Activated gamma-delta T cell (primary cell): ENCODE data around the gene FADS1.
A peak's percentile ranks its signal among the peaks of the same experiment; 100 is the strongest.

Experiments
- DNase-seq: peaks from one replicate; lab custom pipeline; 2025; lab: John Stamatoyannopoulos, UW
- total RNA-seq, 2 donors: gene quantifications; one replicate each; lab custom pipeline; 2026; lab: John Stamatoyannopoulos, UW

Gene FADS1
- 15.4 to 24.1 reads per million in 2 donors for total RNA-seq

GRCh38 chr11:61816736-61817455 lies at the start of gene FADS1:
Gene FADS1, minus strand, starts transcription at chr11:61817003. Its CDS starts 74 bp downstream, at chr11:61816929.
- peak; percentile 80 for DNase-seq

GRCh38 chr11:61866231-61866957 lies 49.6 kb upstream of the FADS1 start:
- no peak for DNase-seq

- no peak for DNase-seq
These were observed 48.3 kb upstream of the FADS1 start for GRCh38 chr11:61864814-61865775.

- DNase-seq, result no peak
These were observed 46.8 kb upstream of the FADS1 start for GRCh38 chr11:61863548-61864081.

GRCh38 chr11:61862714-61863547 lies 46.1 kb upstream of the FADS1 start:
- DNase-seq, result no peak

GRCh38 chr11:61861634-61862033 lies 44.8 kb upstream of the FADS1 start:
- DNase-seq, result no peak

GRCh38 chr11:61860054-61860903 lies 43.5 kb upstream of the FADS1 start:
- no peak for DNase-seq

GRCh38 chr11:61855939-61856680 lies 39.3 kb upstream of the FADS1 start:
- DNase-seq, result no peak

- DNase-seq, result no peak
These were observed 38.3 kb upstream of the FADS1 start for GRCh38 chr11:61854966-61855714.

GRCh38 chr11:61854206-61854895 lies 37.5 kb upstream of the FADS1 start:
- no peak for DNase-seq

- DNase-seq, result no peak
These were observed 36.9 kb upstream of the FADS1 start for GRCh38 chr11:61853698-61854169.

GRCh38 chr11:61851900-61852295 lies 35.1 kb upstream of the FADS1 start:
- no peak for DNase-seq

- no peak for DNase-seq
These were observed 34.5 kb upstream of the FADS1 start for GRCh38 chr11:61851113-61851899.

- DNase-seq, result no peak
These were observed 33.9 kb upstream of the FADS1 start for GRCh38 chr11:61850687-61851086.

- no peak for DNase-seq
These were observed 31.8 kb upstream of the FADS1 start for GRCh38 chr11:61848631-61849030.

GRCh38 chr11:61847914-61848581 lies 31.2 kb upstream of the FADS1 start:
- DNase-seq, result no peak
